ENCODE data around the gene SRGAP1.

SRGAP1 gene

GRCh38 chr12:63909746-63910145 is 65.2 kb downstream of the SRGAP1 start:
- no peak for TF ChIP-seq TAF1 (IDR thresholded peaks at IDR 0.05; ENCODE audit: borderline replicate concordance, insufficient read depth, low read length)
- no peak for TF ChIP-seq REST (IDR thresholded peaks at IDR 0.05; ENCODE audit: insufficient read depth in 1 of 2, low read depth in 2 of 2, low read length in 2 of 2)
- TF ChIP-seq SIN3A (IDR thresholded peaks at IDR 0.05; ENCODE audit: borderline replicate concordance, insufficient read depth, low read length) = no peak
- no peak for TF ChIP-seq FOXP2 (optimal IDR thresholded peaks at IDR 0.05; ENCODE audit: borderline replicate concordance, extremely low read depth, extremely low read length, insufficient read depth)
- no peak for TF ChIP-seq POLR2AphosphoS5 (IDR thresholded peaks at IDR 0.05; ENCODE audit: low read depth, low read length)

GRCh38 chr12:63911341-63911740 is 66.8 kb downstream of the SRGAP1 start:
- no peak for TF ChIP-seq REST (IDR thresholded peaks at IDR 0.05; ENCODE audit: insufficient read depth in 1 of 2, low read depth in 2 of 2, low read length in 2 of 2)
- no peak for TF ChIP-seq TAF1 (IDR thresholded peaks at IDR 0.05; ENCODE audit: borderline replicate concordance, insufficient read depth, low read length)
- TF ChIP-seq FOXP2 (optimal IDR thresholded peaks at IDR 0.05; ENCODE audit: borderline replicate concordance, extremely low read depth, extremely low read length, insufficient read depth) = no peak
- no peak for TF ChIP-seq POLR2AphosphoS5 (IDR thresholded peaks at IDR 0.05; ENCODE audit: low read depth, low read length)
- no peak for TF ChIP-seq SIN3A (IDR thresholded peaks at IDR 0.05; ENCODE audit: borderline replicate concordance, insufficient read depth, low read length)

- no peak for TF ChIP-seq FOXP2 (optimal IDR thresholded peaks at IDR 0.05; ENCODE audit: borderline replicate concordance, extremely low read depth, extremely low read length, insufficient read depth)
- TF ChIP-seq POLR2AphosphoS5 (IDR thresholded peaks at IDR 0.05; ENCODE audit: low read depth, low read length) = no peak
- no peak for TF ChIP-seq TAF1 (IDR thresholded peaks at IDR 0.05; ENCODE audit: borderline replicate concordance, insufficient read depth, low read length)
- TF ChIP-seq REST (IDR thresholded peaks at IDR 0.05; ENCODE audit: insufficient read depth in 1 of 2, low read depth in 2 of 2, low read length in 2 of 2) = no peak
- TF ChIP-seq SIN3A (IDR thresholded peaks at IDR 0.05; ENCODE audit: borderline replicate concordance, insufficient read depth, low read length) = no peak
Measured at GRCh38 chr12:63912651-63913050, 68.2 kb downstream of the SRGAP1 start.

- TF ChIP-seq POLR2AphosphoS5 (IDR thresholded peaks at IDR 0.05; ENCODE audit: low read depth, low read length) (no peak), REST (IDR thresholded peaks at IDR 0.05; ENCODE audit: insufficient read depth in 1 of 2, low read depth in 2 of 2, low read length in 2 of 2) (no peak), FOXP2 (optimal IDR thresholded peaks at IDR 0.05; ENCODE audit: borderline replicate concordance, extremely low read depth, extremely low read length, insufficient read depth) (no peak), SIN3A (IDR thresholded peaks at IDR 0.05; ENCODE audit: borderline replicate concordance, insufficient read depth, low read length) (no peak), TAF1 (IDR thresholded peaks at IDR 0.05; ENCODE audit: borderline replicate concordance, insufficient read depth, low read length) (no peak)
Measured at GRCh38 chr12:63913929-63914328, 69.4 kb downstream of the SRGAP1 start.

All from PFSK-1 (cell line).